ENCODE measurements around the gene CILP2. TPM values are rescaled to one million over a fixed set of nuclear protein-coding genes. Genes with fewer than 3 reads are reported as not detected.

Gene CILP2
- total RNA-seq, 2 donors from 2014 or later: 3.6 to 9.9 TPM

DNA sequence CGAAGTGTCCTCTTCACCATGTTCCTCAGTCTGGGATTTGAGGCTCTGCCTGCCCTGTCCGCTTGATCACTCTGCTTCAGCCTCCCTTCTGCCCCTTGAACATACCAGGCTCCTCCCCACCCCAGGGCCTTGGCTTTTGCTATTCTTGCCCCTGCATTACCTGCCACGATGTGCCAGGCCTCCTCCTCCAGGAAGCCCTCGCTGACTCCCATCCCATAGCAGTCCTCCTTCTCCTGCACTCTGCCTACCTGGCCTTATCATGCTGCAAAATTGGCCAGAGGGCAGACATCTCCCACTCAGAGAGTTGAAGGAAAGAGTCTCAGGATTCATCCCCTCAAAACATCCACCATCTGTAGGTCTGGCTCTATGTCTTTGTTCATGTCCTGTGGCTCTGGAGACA, 7.2 kb upstream of the CILP2 start:
- Mint-ChIP-seq H3K36me3 (ENCODE audit: low read depth) (peaks cover 30% of the 10 kb centered on the region), H3K4me1 (no peaks in the 10 kb centered on the region), H3K4me3 (no peak overlapping the region), H3K9me3 (no peaks in the 10 kb centered on the region), H3K27ac (no peak overlapping the region), H3K27me3 (ENCODE audit: insufficient read depth) (peaks cover 10% of the 10 kb centered on the region)
- no peak for DNase-seq
- Histone ChIP-seq H3K9ac (ENCODE audit: extremely low read depth, low read length, poor library complexity, severe bottlenecking) (no peak overlapping the region), H3K4me3 (ENCODE audit: low read length) (no peak overlapping the region), H3K27me3 (ENCODE audit: control insufficient read depth, insufficient read depth, low read length, poor library complexity, severe bottlenecking) (no peaks in the 10 kb centered on the region), H3K4me1 (ENCODE audit: control insufficient read depth, insufficient read depth, low read length) (no peaks in the 10 kb centered on the region), H3K9me3 (ENCODE audit: control insufficient read depth, low read length) (no peaks in the 10 kb centered on the region), H3K27ac (ENCODE audit: low read depth, low read length) (no peak overlapping the region), H3K36me3 (ENCODE audit: control insufficient read depth, insufficient read depth, low read length) (peaks cover 18% of the 10 kb centered on the region)
- WGBS, 2 experiments (ENCODE audit: insufficient coverage in 1 of 2, insufficient read length in 1 of 2): 87 to 92% methylated on average over 4 of the region's 4 CpGs
- no peak for TF ChIP-seq CTCF (conservative IDR thresholded peaks at IDR 0.05)

DNA sequence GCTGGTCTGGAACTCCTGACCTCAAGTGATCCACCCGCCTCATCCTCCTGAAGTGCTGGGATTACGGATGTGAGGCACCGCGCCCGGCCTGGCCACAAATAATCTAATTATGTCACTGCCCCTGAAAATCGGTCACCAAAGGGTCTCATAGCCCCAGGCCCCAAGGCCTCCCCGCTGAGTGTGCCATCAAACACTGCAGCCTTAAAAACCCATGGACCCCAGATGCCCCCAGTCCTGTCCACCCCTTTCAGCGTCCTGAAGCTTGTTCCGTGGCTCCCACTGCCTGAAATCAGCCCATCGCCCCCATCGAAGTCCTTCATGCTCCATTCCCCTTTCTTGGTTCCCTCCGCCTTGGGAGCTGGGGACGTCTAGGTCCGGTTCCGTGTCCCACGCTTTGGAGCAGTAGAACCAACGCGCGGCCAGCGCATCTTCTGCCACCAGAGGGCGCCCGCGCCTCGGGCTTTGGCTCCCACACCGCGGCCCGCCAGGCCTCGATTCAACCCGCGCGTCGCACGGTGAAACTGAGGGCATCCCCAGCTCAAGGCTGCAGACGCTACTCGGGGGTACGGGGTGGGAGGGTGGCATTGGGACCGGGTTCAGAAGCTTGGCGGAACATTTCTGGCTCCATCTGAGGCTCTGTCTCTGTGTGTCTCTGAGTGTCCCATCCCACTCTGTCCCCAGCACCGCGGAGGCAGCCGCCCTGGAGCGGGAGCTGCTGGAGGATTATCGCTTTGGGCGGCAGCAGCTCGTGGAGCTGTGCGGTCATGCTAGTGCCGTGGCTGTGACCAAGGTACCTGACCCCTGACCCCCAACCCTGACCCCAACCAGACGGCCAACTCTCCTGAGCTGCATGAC, 5.9 kb upstream of the CILP2 start:
- Mint-ChIP-seq H3K27me3 (ENCODE audit: insufficient read depth) (peaks cover 21% of the 10 kb centered on the region), H3K9me3 (no peaks in the 10 kb centered on the region), H3K27ac (peak overlapping the region; percentile 15), H3K4me1 (no peaks in the 10 kb centered on the region), H3K36me3 (ENCODE audit: low read depth) (peaks cover 22% of the 10 kb centered on the region), H3K4me3 (no peak overlapping the region)
- Histone ChIP-seq H3K4me3 (ENCODE audit: low read length) (no peak overlapping the region), H3K9me3 (ENCODE audit: control insufficient read depth, low read length) (no peaks in the 10 kb centered on the region), H3K4me1 (ENCODE audit: control insufficient read depth, insufficient read depth, low read length) (no peaks in the 10 kb centered on the region), H3K9ac (ENCODE audit: extremely low read depth, low read length, poor library complexity, severe bottlenecking) (no peak overlapping the region), H3K36me3 (ENCODE audit: control insufficient read depth, insufficient read depth, low read length) (peaks cover 16% of the 10 kb centered on the region), H3K27me3 (ENCODE audit: control insufficient read depth, insufficient read depth, low read length, poor library complexity, severe bottlenecking) (no peaks in the 10 kb centered on the region), H3K27ac (ENCODE audit: low read depth, low read length) (no peak overlapping the region)
- WGBS, 2 experiments (ENCODE audit: insufficient coverage in 1 of 2, insufficient read length in 1 of 2): 46 to 50% methylated on average over 29 to 48 of the region's 48 CpGs
- peak; percentile 99 for TF ChIP-seq CTCF (conservative IDR thresholded peaks at IDR 0.05)
- peak; percentile 94 for DNase-seq

- DNase-seq: no peak
- H3K27me3 Mint-ChIP-seq (ENCODE audit: insufficient read depth): peaks cover 30% of the 10 kb centered on the region
- H3K4me3 ChIP-seq (ENCODE audit: low read length): no peak overlapping the region
Measured at GRCh38 chr19:19532806-19533701, 5.0 kb upstream of the CILP2 start.

More at GRCh38 chr19:19532806-19533701, 5.0 kb upstream of the CILP2 start:
- Histone ChIP-seq H3K9ac (ENCODE audit: extremely low read depth, low read length, poor library complexity, severe bottlenecking) (no peak overlapping the region), H3K27ac (ENCODE audit: low read depth, low read length) (no peak overlapping the region), H3K27me3 (ENCODE audit: control insufficient read depth, insufficient read depth, low read length, poor library complexity, severe bottlenecking) (no peaks in the 10 kb centered on the region), H3K4me1 (ENCODE audit: control insufficient read depth, insufficient read depth, low read length) (no peaks in the 10 kb centered on the region), H3K9me3 (ENCODE audit: control insufficient read depth, low read length) (no peaks in the 10 kb centered on the region), H3K36me3 (ENCODE audit: control insufficient read depth, insufficient read depth, low read length) (peaks cover 16% of the 10 kb centered on the region)
- Mint-ChIP-seq H3K4me3 (no peak overlapping the region), H3K4me1 (no peaks in the 10 kb centered on the region), H3K36me3 (ENCODE audit: low read depth) (peaks cover 18% of the 10 kb centered on the region), H3K27ac (no peak overlapping the region), H3K9me3 (no peaks in the 10 kb centered on the region)
- 84% methylated on average over 11 to 14 of the region's 14 CpGs for WGBS, 2 experiments (ENCODE audit: insufficient coverage in 1 of 2, insufficient read length in 1 of 2)
- TF ChIP-seq CTCF (conservative IDR thresholded peaks at IDR 0.05): no peak

Measured in endodermal cell (in vitro differentiated cells).